Measurements from ENCODE around the gene SGSH.

SGSH gene

DNA sequence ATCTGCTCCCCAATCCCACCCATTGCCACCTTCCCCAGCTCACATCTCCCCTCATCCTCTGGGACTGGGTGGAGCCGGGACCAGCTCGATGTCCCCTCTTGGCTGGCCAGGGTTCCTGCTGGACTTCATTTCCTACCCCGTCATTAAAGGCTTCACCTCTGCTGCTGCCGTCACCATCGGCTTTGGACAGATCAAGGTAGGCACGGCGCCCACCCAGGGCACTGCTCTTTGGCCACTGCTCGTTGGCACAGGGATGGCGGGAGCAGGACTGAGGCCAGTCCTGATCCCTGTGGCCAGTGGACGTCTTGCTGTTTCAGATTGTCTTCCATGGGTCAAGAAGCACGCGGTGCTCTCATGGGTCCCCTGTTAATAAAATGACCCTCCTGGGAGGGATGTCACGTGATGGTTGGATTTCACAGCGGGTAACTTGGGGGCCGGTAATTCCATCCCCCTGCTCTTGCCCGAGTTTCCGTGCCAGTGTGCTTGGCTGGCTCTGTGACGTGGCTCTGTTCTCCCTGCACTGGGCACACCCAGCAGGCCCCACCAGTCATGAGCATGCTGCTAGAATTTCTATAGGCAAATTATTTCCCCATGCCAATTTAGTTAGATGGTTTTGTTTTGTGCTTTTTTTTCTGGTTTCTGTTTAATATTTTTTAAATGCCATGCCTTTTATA is 3.1 kb upstream of the SGSH start:
- no peak overlapping the region for H3K27ac ChIP-seq (ENCODE audit: low read depth, low read length)
- H3K9me3 ChIP-seq (ENCODE audit: low read length): no peaks in the 10 kb centered on the region
- H3K9ac ChIP-seq (ENCODE audit: low read length): no peak overlapping the region
- H3K4me3 ChIP-seq (ENCODE audit: low read depth in 1 of 2, low read length in 2 of 2): no peak overlapping the region
- peaks cover 19% of the 10 kb centered on the region for H3K4me1 ChIP-seq (ENCODE audit: insufficient read depth, low read length)
- H3K27me3 ChIP-seq (ENCODE audit: control insufficient read depth in 1 of 2, insufficient read depth in 2 of 2, low read length in 2 of 2): no peaks in the 10 kb centered on the region
- peaks cover 7% of the 10 kb centered on the region for H3K36me3 ChIP-seq (ENCODE audit: insufficient read depth, low read length)

DNA sequence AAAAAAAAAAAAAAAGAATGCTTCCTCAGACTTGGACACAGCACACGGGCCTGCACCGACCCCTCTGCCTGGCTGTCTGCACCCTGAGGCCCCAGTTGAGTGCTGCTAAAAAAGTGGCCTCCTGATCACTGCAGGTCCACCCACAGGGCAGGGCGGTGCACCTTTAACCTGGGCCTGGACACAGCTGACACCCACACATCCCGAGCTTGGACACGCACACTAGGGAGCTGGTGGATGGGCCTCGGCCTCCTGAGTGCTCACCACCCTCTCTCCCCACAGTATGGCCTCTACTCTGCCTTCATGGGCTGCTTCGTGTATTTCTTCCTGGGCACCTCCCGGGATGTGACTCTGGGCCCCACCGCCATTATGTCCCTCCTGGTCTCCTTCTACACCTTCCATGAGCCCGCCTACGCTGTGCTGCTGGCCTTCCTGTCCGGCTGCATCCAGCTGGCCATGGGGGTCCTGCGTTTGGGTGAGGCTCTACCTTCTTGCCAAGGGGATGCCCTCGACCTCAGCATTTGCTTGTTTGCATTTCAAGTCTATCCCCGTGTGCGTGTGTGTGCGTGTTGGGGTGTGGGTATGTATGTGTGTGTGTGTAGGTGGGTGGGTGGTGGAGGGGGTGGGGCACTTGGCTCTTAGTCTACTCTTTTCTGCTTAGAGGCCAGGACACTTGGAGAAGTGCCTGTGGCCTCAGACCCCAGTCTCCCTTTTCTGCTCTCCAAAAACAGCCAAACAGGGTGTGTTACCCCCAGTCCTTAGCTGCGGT is 2.4 kb upstream of the SGSH start:
- Histone ChIP-seq H3K9ac (ENCODE audit: low read length) (no peak overlapping the region), H3K27me3 (ENCODE audit: control insufficient read depth in 1 of 2, insufficient read depth in 2 of 2, low read length in 2 of 2) (no peaks in the 10 kb centered on the region), H3K4me1 (ENCODE audit: insufficient read depth, low read length) (peaks cover 19% of the 10 kb centered on the region), H3K36me3 (ENCODE audit: insufficient read depth, low read length) (peaks cover 10% of the 10 kb centered on the region), H3K4me3 (ENCODE audit: low read depth in 1 of 2, low read length in 2 of 2) (no peak overlapping the region), H3K9me3 (ENCODE audit: low read length) (no peaks in the 10 kb centered on the region), H3K27ac (ENCODE audit: low read depth, low read length) (no peak overlapping the region)

DNA sequence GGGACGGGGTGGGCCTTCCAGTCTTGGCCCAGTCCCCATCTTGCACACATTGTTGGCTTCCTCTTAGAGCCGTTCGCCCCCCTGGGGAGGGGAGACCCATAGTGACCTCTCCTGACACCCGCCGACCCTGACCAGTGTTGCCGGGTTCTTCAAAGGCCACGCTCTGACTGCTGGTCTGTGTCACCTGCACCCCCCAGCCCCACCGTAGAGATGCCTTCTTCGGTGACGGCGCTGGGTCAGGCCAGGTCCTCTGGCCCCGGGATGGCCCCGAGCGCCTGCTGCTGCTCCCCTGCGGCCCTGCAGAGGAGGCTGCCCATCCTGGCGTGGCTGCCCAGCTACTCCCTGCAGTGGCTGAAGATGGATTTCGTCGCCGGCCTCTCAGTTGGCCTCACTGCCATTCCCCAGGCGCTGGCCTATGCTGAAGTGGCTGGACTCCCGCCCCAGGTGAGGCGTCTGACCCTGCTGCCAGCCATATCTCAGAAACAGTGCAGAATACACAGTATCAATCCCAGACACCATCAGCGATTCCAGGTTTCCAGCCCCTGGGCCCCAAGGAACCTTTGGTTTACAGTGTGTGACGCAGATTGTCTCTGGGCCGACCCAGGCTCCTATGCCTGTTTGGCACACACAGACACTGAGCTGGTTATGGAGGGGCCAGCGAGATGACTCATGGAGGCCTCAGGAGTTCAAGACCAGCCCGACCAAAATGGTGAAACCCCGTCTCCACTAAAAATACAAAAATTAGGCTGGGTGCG is 1.4 kb upstream of the SGSH start:
- Histone ChIP-seq H3K27ac (ENCODE audit: low read depth, low read length) (peak overlapping the region; percentile 58), H3K27me3 (ENCODE audit: control insufficient read depth in 1 of 2, insufficient read depth in 2 of 2, low read length in 2 of 2) (no peaks in the 10 kb centered on the region), H3K4me3 (ENCODE audit: low read depth in 1 of 2, low read length in 2 of 2) (peak overlapping the region; percentile 91 to 93), H3K36me3 (ENCODE audit: insufficient read depth, low read length) (peaks cover 18% of the 10 kb centered on the region), H3K4me1 (ENCODE audit: insufficient read depth, low read length) (peaks cover 19% of the 10 kb centered on the region), H3K9me3 (ENCODE audit: low read length) (no peaks in the 10 kb centered on the region), H3K9ac (ENCODE audit: low read length) (peak overlapping the region; percentile 42)

DNA sequence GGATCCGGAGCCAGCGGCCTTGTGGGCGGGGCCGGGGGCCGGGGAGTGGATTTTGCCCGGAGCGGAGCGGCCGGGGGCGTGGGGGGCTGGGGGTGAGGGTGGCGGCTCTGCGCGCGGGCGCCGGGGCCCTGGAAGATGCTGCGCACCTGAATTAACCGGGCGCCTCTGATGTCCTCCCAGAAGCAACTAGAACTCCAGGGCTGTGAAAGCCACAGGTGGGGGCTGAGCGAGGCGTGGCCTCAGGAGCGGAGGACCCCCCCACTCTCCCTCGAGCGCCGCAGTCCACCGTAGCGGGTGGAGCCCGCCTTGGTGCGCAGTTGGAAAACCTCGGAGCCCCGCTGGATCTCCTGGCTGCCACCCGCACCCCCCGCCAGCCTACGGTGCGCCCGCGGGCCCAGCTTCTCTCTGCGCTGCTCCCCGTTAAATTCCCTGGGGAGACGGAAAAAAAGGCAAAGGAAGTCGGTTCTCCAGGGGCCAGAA is 643 bp upstream of the SGSH start:
- Histone ChIP-seq H3K27ac (ENCODE audit: low read depth, low read length) (peak overlapping the region; percentile 58), H3K4me1 (ENCODE audit: insufficient read depth, low read length) (peaks cover 19% of the 10 kb centered on the region), H3K27me3 (ENCODE audit: control insufficient read depth in 1 of 2, insufficient read depth in 2 of 2, low read length in 2 of 2) (no peaks in the 10 kb centered on the region), H3K9me3 (ENCODE audit: low read length) (no peaks in the 10 kb centered on the region), H3K36me3 (ENCODE audit: insufficient read depth, low read length) (peaks cover 21% of the 10 kb centered on the region), H3K4me3 (ENCODE audit: low read depth in 1 of 2, low read length in 2 of 2) (peak overlapping the region; percentile 91 to 93), H3K9ac (ENCODE audit: low read length) (peak overlapping the region; percentile 42)

DNA sequence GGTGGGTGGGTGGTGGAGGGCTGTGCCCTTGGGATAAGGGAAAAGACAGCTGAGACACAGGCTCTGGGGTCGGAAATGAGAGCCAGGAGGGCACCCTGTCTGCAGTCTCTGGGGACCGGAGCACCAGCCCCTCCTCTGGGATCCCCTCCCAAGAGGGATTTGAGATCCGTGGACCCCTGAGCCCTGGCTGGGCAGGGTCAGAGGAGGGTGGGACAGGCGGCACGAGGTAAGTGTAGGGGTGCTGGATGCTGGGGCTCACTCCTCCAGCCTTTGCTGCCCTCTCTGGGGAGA is 425 bp downstream of the SGSH start:
- peaks cover 21% of the 10 kb centered on the region for H3K36me3 ChIP-seq (ENCODE audit: insufficient read depth, low read length)
- H3K27ac ChIP-seq (ENCODE audit: low read depth, low read length): peak overlapping the region; percentile 73
- H3K9ac ChIP-seq (ENCODE audit: low read length): peak overlapping the region; percentile 84
- no peaks in the 10 kb centered on the region for H3K9me3 ChIP-seq (ENCODE audit: low read length)
- H3K4me1 ChIP-seq (ENCODE audit: insufficient read depth, low read length): peaks cover 19% of the 10 kb centered on the region
- no peaks in the 10 kb centered on the region for H3K27me3 ChIP-seq (ENCODE audit: control insufficient read depth in 1 of 2, insufficient read depth in 2 of 2, low read length in 2 of 2)
- H3K4me3 ChIP-seq (ENCODE audit: low read depth in 1 of 2, low read length in 2 of 2): peak overlapping the region; percentile 91 to 93

DNA sequence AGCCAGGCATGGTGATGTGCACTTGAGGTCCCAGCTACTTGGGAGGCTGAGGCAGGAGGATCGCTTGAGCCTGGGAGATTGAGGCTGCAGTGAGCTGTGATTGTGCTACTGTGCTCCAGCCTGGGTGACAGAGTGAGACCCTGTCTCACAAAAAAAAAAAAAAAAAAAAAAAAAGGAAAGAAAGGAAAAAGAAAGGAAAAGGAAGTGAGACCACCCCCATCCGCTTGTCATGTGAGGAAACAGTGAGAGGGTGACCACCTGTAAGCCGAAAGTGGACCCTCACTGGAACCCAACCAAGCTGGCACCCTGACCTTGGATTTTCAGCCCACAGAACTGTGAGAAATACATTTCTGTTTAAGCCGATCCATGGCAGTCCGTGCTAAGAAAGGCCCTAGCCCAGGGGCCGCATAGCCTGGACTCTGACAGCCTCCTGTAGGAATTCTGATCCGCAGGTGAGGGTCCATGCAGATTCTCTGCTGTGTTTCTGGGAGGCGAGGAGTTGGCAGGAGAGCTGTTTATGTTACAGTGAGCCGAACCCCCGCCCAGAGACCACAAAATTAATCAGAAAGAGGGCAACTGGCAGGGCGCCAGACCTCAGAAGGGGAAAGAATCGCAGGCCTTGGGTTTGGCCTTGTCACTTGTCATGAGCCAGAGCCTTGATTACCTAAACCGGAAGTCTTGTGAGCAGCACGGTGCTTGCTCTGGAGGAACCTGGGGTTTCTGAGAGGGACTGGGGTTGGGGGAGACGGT is 945 bp downstream of the SGSH start:
- Histone ChIP-seq H3K4me1 (ENCODE audit: insufficient read depth, low read length) (peaks cover 19% of the 10 kb centered on the region), H3K9me3 (ENCODE audit: low read length) (no peaks in the 10 kb centered on the region), H3K36me3 (ENCODE audit: insufficient read depth, low read length) (peaks cover 21% of the 10 kb centered on the region), H3K9ac (ENCODE audit: low read length) (peak overlapping the region; percentile 84), H3K27me3 (ENCODE audit: control insufficient read depth in 1 of 2, insufficient read depth in 2 of 2, low read length in 2 of 2) (no peaks in the 10 kb centered on the region), H3K27ac (ENCODE audit: low read depth, low read length) (peak overlapping the region; percentile 73), H3K4me3 (ENCODE audit: low read depth in 1 of 2, low read length in 2 of 2) (peak overlapping the region; percentile 91 to 93)

DNA sequence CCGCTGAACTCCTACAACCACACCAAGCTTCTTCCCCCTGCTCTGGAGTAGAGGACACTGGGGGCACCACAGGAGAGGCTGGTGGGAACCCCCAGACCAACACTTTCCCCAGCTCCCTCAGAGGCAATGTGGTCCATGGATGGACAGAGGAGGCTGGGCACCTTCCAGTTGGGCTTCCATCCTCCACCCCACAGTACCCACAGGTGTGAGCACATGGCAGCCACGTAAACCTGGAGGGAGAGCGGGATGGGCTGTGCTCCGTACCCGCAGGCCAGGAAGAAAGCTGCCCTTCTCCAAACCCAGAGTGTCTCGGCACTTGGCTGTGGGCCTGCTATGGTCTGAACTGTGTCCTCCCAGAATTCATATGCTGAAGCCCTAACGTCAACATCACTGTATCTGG is 1.7 kb downstream of the SGSH start:
- no peaks in the 10 kb centered on the region for H3K9me3 ChIP-seq (ENCODE audit: low read length)
- H3K4me3 ChIP-seq (ENCODE audit: low read depth in 1 of 2, low read length in 2 of 2): no peak overlapping the region
- H3K27me3 ChIP-seq (ENCODE audit: control insufficient read depth in 1 of 2, insufficient read depth in 2 of 2, low read length in 2 of 2): no peaks in the 10 kb centered on the region
- peaks cover 21% of the 10 kb centered on the region for H3K36me3 ChIP-seq (ENCODE audit: insufficient read depth, low read length)
- H3K9ac ChIP-seq (ENCODE audit: low read length): no peak overlapping the region
- no peak overlapping the region for H3K27ac ChIP-seq (ENCODE audit: low read depth, low read length)
- peaks cover 19% of the 10 kb centered on the region for H3K4me1 ChIP-seq (ENCODE audit: insufficient read depth, low read length)

DNA sequence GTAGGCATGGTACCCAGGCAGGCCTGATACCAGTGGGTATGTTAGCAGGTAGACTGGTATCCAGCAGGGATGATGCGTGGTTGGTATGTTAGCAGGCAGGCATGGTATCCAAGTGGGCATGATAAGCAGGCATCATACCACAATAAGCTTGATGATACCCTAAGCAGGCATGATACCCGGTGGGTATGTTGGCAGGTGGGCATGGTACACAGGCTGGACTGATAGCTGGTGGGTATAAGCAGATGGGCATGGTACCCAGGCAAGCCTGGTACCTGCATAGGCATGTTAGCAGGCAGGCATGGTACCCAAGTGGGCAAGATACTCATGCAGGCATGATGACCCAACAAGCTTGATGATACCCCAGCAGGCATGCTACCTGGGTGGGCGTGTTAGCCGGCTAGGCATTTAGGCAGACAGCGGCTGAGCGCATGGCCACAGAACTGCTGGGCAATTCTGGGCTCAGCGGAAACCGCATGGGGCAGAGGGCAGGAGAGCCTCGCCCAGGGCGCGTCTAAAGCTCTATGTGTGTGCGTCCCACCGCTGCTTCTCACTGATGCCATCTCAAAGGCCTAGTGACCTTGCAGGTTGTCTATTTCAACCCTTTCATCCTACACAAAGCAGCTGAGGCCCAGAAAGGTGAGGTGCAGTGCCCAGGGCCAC is 2.3 kb downstream of the SGSH start:
- no peak overlapping the region for H3K4me3 ChIP-seq (ENCODE audit: low read depth in 1 of 2, low read length in 2 of 2)
- peaks cover 19% of the 10 kb centered on the region for H3K4me1 ChIP-seq (ENCODE audit: insufficient read depth, low read length)
- H3K9me3 ChIP-seq (ENCODE audit: low read length): no peaks in the 10 kb centered on the region
- H3K9ac ChIP-seq (ENCODE audit: low read length): no peak overlapping the region
- H3K27me3 ChIP-seq (ENCODE audit: control insufficient read depth in 1 of 2, insufficient read depth in 2 of 2, low read length in 2 of 2): no peaks in the 10 kb centered on the region
- peaks cover 15% of the 10 kb centered on the region for H3K36me3 ChIP-seq (ENCODE audit: insufficient read depth, low read length)
- no peak overlapping the region for H3K27ac ChIP-seq (ENCODE audit: low read depth, low read length)

DNA sequence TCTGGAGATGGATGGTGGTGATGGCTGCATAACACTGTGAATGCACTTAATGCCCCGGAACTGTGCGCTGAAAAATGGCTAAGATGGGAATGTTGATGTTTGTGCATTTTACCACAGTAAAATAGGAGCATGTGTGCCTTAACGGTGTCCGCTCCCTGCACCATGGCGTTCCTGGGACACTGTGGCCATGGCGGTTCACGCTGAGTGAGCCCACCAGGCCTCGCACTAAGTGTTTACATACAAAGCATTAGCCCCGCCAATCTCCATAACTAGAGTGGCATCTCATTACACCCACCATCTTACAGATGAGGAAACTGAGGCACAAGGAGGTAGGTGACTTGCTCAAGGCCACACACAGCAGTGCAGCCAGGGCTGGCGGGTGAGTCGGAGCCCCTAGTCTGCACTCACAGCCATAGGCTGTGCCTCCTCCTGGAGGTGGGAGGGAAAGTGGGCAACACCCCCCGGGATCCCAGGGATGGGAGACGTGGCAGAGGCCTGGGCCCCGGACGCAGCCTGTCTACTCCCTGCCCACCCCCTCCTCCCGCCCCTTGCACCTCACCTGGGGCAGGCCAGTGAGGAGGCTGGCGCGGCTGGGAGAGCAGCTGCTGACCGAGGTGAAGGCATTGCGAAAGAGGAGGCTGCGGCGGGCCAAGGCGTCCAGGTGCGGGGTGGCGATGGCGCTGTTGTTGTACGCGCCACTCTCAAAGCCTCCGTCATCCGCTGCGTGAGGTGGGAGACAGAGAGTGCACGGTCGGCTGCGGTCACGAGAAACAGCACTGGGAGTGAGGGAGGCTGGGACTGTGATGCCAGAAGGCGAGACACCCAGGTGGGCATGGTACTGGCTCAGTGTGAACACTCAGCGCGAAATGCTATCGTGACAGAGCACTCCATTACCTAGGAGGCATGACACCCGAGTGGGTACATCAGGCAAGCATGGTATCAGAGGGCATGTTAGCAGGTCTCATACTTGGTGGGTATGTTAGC is 3.4 kb downstream of the SGSH start:
- Histone ChIP-seq H3K27me3 (ENCODE audit: control insufficient read depth in 1 of 2, insufficient read depth in 2 of 2, low read length in 2 of 2) (no peaks in the 10 kb centered on the region), H3K9ac (ENCODE audit: low read length) (no peak overlapping the region), H3K9me3 (ENCODE audit: low read length) (no peaks in the 10 kb centered on the region), H3K27ac (ENCODE audit: low read depth, low read length) (no peak overlapping the region), H3K4me3 (ENCODE audit: low read depth in 1 of 2, low read length in 2 of 2) (no peak overlapping the region), H3K36me3 (ENCODE audit: insufficient read depth, low read length) (peaks cover 23% of the 10 kb centered on the region), H3K4me1 (ENCODE audit: insufficient read depth, low read length) (peaks cover 12% of the 10 kb centered on the region)

DNA sequence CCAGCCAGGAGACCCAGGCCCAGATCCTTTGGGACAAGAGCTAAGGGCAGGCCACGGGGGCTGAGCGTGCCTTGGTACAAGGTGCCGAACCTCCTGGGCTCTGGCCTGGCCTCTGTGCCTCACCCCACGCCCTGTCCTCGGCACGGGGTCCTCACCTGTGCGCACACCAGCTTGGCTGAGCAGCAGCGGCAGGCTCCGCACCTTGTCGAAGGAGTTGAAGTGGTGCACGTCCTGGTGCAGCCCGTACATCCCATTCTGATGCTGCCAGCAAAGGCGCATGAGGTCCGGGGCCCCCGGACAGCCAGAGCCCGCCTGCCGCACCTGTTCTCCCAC is 5.3 kb downstream of the SGSH start:
- Histone ChIP-seq H3K9me3 (ENCODE audit: low read length) (no peaks in the 10 kb centered on the region), H3K4me1 (ENCODE audit: insufficient read depth, low read length) (peaks cover 5% of the 10 kb centered on the region), H3K9ac (ENCODE audit: low read length) (no peak overlapping the region), H3K36me3 (ENCODE audit: insufficient read depth, low read length) (peaks cover 32% of the 10 kb centered on the region), H3K27me3 (ENCODE audit: control insufficient read depth in 1 of 2, insufficient read depth in 2 of 2, low read length in 2 of 2) (no peaks in the 10 kb centered on the region), H3K27ac (ENCODE audit: low read depth, low read length) (no peak overlapping the region), H3K4me3 (ENCODE audit: low read depth in 1 of 2, low read length in 2 of 2) (no peak overlapping the region)
